ENCODE data around the gene COL18A1. TPM values are rescaled to one million over a fixed set of nuclear protein-coding genes. Genes with fewer than 3 reads are reported as not detected.
A peak's percentile ranks its signal among the peaks of the same experiment; 100 is the strongest.

The COL18A1 gene
- total RNA-seq, 1 experiment from 2014 or later, result 170 TPM

DNA sequence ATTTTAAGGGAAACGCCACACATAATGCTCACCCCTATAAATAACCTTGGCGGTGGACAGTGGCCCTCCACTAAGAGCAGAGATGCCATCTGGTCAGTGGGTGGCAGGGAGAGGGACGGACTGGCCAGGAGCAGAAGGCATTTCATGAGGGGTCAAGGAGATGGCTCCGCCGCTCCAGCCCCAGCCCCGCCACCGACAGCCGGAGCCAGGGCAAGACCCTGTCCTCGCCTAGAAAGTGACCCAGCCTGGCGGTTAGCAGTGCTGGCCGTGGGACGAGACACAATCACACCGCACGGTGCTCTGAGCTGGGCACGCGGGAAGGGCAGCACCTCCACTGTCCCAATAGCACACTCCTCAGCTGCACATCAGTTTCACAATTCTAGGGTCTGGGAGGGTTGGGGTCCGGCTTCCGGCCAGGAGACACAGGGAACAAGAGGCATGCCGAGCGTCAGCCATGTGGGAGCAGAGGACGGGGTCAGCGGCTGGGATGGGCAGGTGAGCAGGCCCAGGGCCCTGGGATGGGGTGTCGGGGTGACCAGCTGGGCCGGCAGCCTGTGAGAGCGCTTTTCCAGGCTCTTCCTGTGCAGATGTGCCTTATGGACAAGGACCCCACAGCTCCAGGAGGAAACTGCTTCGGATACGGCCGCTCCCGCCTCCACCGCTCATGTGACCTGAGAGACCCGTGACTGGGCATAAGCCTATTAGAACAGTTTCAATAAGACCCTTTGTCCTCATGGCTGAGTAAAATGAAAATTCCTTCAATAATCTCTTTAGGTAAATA, 131.5 kb downstream of the COL18A1 start:
- peaks cover 9% of the 10 kb centered on the region for H3K4me1 ChIP-seq
- no peaks in the 10 kb centered on the region for H3K27me3 ChIP-seq (replicated peaks; ENCODE audit: control insufficient read depth, insufficient read depth, low read length)
- ChIA-PET CTCF (interaction anchor here (0.6 kb wide), 1 partner anchor 20 kb away, joined by 4 read pairs; no protein-coding TSS in a partner anchor), POLR2A (no interaction called here)
- H3K4me3 Mint-ChIP-seq (ENCODE audit: unreplicated experiment), result no peak overlapping the region
- TF ChIP-seq, protein P1, sequence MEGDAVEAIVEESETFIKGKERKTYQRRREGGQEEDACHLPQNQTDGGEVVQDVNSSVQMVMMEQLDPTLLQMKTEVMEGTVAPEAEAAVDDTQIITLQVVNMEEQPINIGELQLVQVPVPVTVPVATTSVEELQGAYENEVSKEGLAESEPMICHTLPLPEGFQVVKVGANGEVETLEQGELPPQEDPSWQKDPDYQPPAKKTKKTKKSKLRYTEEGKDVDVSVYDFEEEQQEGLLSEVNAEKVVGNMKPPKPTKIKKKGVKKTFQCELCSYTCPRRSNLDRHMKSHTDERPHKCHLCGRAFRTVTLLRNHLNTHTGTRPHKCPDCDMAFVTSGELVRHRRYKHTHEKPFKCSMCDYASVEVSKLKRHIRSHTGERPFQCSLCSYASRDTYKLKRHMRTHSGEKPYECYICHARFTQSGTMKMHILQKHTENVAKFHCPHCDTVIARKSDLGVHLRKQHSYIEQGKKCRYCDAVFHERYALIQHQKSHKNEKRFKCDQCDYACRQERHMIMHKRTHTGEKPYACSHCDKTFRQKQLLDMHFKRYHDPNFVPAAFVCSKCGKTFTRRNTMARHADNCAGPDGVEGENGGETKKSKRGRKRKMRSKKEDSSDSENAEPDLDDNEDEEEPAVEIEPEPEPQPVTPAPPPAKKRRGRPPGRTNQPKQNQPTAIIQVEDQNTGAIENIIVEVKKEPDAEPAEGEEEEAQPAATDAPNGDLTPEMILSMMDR (IDR thresholded peaks at IDR 0.05; ENCODE audit: insufficient read depth in 1 of 2, low read depth in 1 of 2, low read length in 1 of 2, severe bottlenecking in 1 of 2, unreplicated experiment in 1 of 2), result no peak
- no peaks in the 10 kb centered on the region for H3K36me3 ChIP-seq (ENCODE audit: control insufficient read depth, insufficient read depth, low read length)
- no peaks in the 10 kb centered on the region for H3K4me1 Mint-ChIP-seq (ENCODE audit: low read depth, unreplicated experiment)
- peaks cover 13% of the 10 kb centered on the region for H3K36me3 Mint-ChIP-seq (ENCODE audit: insufficient read depth, unreplicated experiment)
- H3K4me3 ChIP-seq (ENCODE audit: low read depth, low read length), result no peak overlapping the region
- no peaks in the 10 kb centered on the region for H3K9me3 Mint-ChIP-seq (ENCODE audit: unreplicated experiment)
- no peaks in the 10 kb centered on the region for H3K9me3 ChIP-seq
- BruUV-seq (replicated peaks), result no TSS peak
- H3K27ac Mint-ChIP-seq (ENCODE audit: unreplicated experiment), result peak overlapping the region; percentile 35
- intact Hi-C loops (cut with micrococcal nuclease; ENCODE audit: unreplicated experiment), result no loop called here
- peak in 1 of 2 experiments; percentile 26 for DNase-seq
- H3K27me3 Mint-ChIP-seq (ENCODE audit: insufficient read depth, unreplicated experiment), result no peaks in the 10 kb centered on the region

DNA sequence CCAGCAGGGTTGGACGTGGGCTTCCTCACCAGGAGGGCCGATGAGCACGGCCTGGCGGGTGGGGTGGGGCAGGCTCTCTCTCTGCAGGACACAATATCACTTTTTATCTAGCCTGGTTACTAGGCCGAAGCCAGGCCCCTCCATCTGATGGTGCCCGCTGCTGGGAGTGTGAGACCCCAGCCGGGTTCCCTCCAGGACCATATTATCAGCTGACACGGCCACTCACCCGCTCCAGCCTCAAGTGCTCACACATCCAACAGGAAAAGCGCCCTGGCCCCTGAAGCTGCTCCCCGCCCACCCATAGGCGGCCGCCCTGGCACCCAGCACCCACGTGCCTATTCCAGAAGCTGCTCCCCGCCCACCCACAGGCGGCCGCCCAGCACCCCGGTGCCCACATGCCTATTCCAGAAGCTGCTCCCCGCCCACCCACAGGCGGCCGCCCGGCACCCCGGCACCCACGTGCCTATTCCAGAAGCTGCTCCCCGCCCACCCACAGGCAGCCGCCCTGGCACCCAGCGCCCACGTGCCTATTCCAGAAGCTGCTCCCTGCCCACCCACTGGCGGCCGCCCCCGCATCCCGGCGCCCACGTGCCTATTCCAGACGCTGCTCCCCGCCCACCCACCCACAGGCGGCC, 132.3 kb downstream of the COL18A1 start:
- ChIA-PET POLR2A (no interaction called here), CTCF (no interaction called here)
- no peaks in the 10 kb centered on the region for H3K4me1 Mint-ChIP-seq (ENCODE audit: low read depth, unreplicated experiment)
- H3K36me3 Mint-ChIP-seq (ENCODE audit: insufficient read depth, unreplicated experiment), result peaks cover 13% of the 10 kb centered on the region
- no peaks in the 10 kb centered on the region for H3K9me3 ChIP-seq
- H3K27me3 Mint-ChIP-seq (ENCODE audit: insufficient read depth, unreplicated experiment), result no peaks in the 10 kb centered on the region
- no peaks in the 10 kb centered on the region for H3K27me3 ChIP-seq (replicated peaks; ENCODE audit: control insufficient read depth, insufficient read depth, low read length)
- TF ChIP-seq, protein P1 (IDR thresholded peaks at IDR 0.05; ENCODE audit: insufficient read depth in 1 of 2, low read depth in 1 of 2, low read length in 1 of 2, severe bottlenecking in 1 of 2, unreplicated experiment in 1 of 2), result no peak
- peaks cover 10% of the 10 kb centered on the region for H3K4me1 ChIP-seq
- intact Hi-C loops (cut with micrococcal nuclease; ENCODE audit: unreplicated experiment), result no loop called here
- peak in 1 of 2 experiments; percentile 24 for DNase-seq
- no peak overlapping the region for H3K27ac Mint-ChIP-seq (ENCODE audit: unreplicated experiment)
- no peaks in the 10 kb centered on the region for H3K9me3 Mint-ChIP-seq (ENCODE audit: unreplicated experiment)
- no peaks in the 10 kb centered on the region for H3K36me3 ChIP-seq (ENCODE audit: control insufficient read depth, insufficient read depth, low read length)
- no peak overlapping the region for H3K4me3 ChIP-seq (ENCODE audit: low read depth, low read length)
- no peak overlapping the region for H3K4me3 Mint-ChIP-seq (ENCODE audit: unreplicated experiment)
- no TSS peak for BruUV-seq (replicated peaks)

DNA sequence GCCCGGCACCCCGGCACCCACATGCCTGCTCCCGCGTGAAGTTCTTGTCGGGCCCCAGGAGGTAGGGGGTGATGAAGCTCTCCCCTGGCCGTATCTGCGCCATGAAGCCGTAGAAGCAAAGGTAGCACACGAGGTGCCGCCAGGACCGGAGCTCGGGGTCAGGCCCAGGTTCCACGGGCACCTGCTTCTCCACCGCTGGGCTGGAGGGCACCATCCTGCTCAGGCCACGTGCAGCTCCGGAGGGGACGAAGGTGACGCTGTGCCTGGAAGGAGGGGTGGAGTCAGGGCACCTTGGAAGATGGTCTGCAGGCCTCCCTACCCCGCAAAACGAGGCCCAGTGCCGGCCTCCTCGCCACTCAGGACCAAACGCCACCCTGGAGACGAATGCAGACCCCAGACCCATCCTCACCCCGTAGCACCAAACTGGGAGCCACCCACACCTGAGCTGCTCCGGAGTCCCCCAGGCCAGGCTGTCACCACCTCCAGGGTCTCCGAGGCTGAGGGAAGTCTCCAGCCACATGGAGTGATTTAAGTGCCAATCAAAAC, 132.9 kb downstream of the COL18A1 start:
- Histone ChIP-seq H3K4me1 (peaks cover 12% of the 10 kb centered on the region), H3K9me3 (no peaks in the 10 kb centered on the region), H3K4me3 (ENCODE audit: low read depth, low read length) (no peak overlapping the region), H3K27me3 (replicated peaks; ENCODE audit: control insufficient read depth, insufficient read depth, low read length) (no peaks in the 10 kb centered on the region), H3K36me3 (ENCODE audit: control insufficient read depth, insufficient read depth, low read length) (no peaks in the 10 kb centered on the region)
- Mint-ChIP-seq H3K27ac (ENCODE audit: unreplicated experiment) (no peak overlapping the region), H3K4me1 (ENCODE audit: low read depth, unreplicated experiment) (no peaks in the 10 kb centered on the region), H3K27me3 (ENCODE audit: insufficient read depth, unreplicated experiment) (no peaks in the 10 kb centered on the region), H3K36me3 (ENCODE audit: insufficient read depth, unreplicated experiment) (peaks cover 13% of the 10 kb centered on the region), H3K4me3 (ENCODE audit: unreplicated experiment) (no peak overlapping the region), H3K9me3 (ENCODE audit: unreplicated experiment) (no peaks in the 10 kb centered on the region)
- intact Hi-C loops (cut with micrococcal nuclease; ENCODE audit: unreplicated experiment), result no loop called here
- POLR2A ChIA-PET, result no interaction called here
- TF ChIP-seq, protein P1 (IDR thresholded peaks at IDR 0.05; ENCODE audit: insufficient read depth in 1 of 2, low read depth in 1 of 2, low read length in 1 of 2, severe bottlenecking in 1 of 2, unreplicated experiment in 1 of 2), result no peak
- no TSS peak for BruUV-seq (replicated peaks)
- DNase-seq, result peak in 1 of 2 experiments; percentile 29
- CTCF ChIA-PET, result no interaction called here

All from Caco-2 (cell line).